Activated CD4-positive, alpha-beta T cell treated with anti-CD3 and anti-CD28 coated beads for 36 hours (primary cell): ENCODE data around the gene GPSM1. TPM values are rescaled to one million over a fixed set of nuclear protein-coding genes. Genes with fewer than 3 reads are reported as not detected.

Experiments
- ATAC-seq: fragments of 200-7000 bp; cut with Tn5 transposase; one replicate; pipeline ENCODE4 v1.10.0; 2021; ENCODE audit warnings: mild to moderate bottlenecking, moderate library complexity
- CTCF ChIA-PET: fragments of 350-600 bp; sonication (Branson Sonifier 250); formaldehyde crosslinking; loops from one replicate; lab custom pipeline; 2021; ENCODE audit warnings: antibody characterized with exemption; lab: Charles Lee
- POLR2A ChIA-PET: fragments of 350-600 bp; sonication (Branson Sonifier 250); formaldehyde crosslinking; loops from one replicate; lab custom pipeline; 2021; ENCODE audit warnings: antibody characterized with exemption, inconsistent platforms; lab: Charles Lee
- DNase-seq: peaks from one replicate; pipeline ENCODE4 v3.0.0-alpha.2; 2020
- H3K27ac Mint-ChIP-seq: one replicate; pipeline ENCODE4 v1.8.0; 2021; ENCODE audit warnings: mixed read lengths
- H3K27me3 Mint-ChIP-seq: one replicate; pipeline ENCODE4 v1.8.0; 2021; ENCODE audit warnings: mixed read lengths
- H3K36me3 Mint-ChIP-seq: one replicate; pipeline ENCODE4 v1.8.0; 2021; ENCODE audit warnings: low read depth, mixed read lengths
- H3K4me1 Mint-ChIP-seq: one replicate; pipeline ENCODE4 v1.8.0; 2021; ENCODE audit warnings: mixed read lengths
- H3K4me3 Mint-ChIP-seq: one replicate; pipeline ENCODE4 v1.8.0; 2021; ENCODE audit warnings: mild to moderate bottlenecking, moderate library complexity, mixed read lengths
- H3K9me3 Mint-ChIP-seq: one replicate; pipeline ENCODE4 v1.8.0; 2021; ENCODE audit warnings: low read depth, mixed read lengths
- intact Hi-C, 2 experiments: fragments of 100-400 bp; cut with DNase I in 1 of 2; cut with micrococcal nuclease in 1 of 2; formaldehyde crosslinking; loops; one replicate each; pipeline versions ENCODE4 v1.14.2 to v1.15.1; 2022 to 2024; cut with DNase I, micrococcal nuclease
- total RNA-seq, 2 experiments: library from RNA; stranded (reverse); gene quantifications; one replicate each; pipeline ENCODE4 v1.2.3, GENCODE V29; 2021

The GPSM1 gene
- total RNA-seq, 2 experiments from 2014 or later = 9.6 to 10.8 TPM

GRCh38 chr9:136391737-136392537 is 64.6 kb downstream of the GPSM1 start:
- Mint-ChIP-seq H3K4me1 (no peaks in the 10 kb centered on the region), H3K9me3 (no peaks in the 10 kb centered on the region), H3K27ac (no peak overlapping the region), H3K27me3 (no peaks in the 10 kb centered on the region), H3K4me3 (no peak overlapping the region), H3K36me3 (peaks cover 52% of the 10 kb centered on the region)
- DNase-seq (no peak), ATAC-seq (no peak)
- CTCF ChIA-PET = no interaction called here
- intact Hi-C loops = no loop called here
- POLR2A ChIA-PET = no interaction called here

DNA sequence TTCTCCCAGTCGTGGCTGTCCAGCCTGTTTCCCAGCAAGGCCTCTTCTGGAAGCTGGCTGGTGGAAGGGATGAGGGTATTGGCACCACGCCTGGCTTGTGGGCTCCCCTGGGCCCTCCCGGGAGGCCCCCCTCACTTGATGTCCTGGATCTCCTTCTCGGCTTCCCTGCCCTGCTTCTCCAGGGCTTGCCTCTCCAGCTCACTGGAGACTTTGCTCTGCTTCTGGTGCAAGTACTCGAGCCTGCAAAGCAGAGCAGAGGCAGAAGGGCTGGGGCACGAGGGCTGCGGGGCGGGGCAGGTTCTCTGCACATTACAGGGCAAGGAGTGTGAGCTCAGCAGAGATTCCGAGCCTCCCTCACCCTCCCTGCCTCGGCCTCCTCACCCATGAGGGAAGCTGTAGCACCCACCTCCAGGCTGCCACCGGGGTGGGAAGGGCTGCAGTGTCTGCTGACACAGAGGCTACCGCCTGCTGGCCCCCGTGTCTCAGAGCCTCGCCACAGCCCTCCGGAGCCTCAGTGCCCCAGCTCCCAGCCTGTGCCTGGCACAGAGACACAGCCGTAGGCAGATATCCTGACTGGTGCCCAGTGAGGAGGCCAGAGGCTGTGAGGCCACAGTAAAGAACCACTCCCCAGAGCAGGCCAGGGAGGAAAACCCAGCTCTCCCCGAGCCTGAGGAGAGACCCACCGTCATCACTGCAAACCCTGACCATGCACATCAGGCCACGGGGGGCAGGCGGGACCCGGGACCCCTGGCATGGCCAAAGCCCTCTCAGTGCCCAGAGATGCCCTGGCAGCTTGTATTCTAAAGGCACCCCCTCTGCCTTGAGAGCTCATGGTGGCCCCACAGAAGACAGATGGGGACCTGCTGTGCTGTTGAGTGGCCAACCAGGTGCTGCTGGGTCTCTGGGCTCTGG is 65.5 kb downstream of the GPSM1 start:
- Mint-ChIP-seq H3K27me3 (no peaks in the 10 kb centered on the region), H3K4me1 (no peaks in the 10 kb centered on the region), H3K4me3 (no peak overlapping the region), H3K27ac (no peak overlapping the region), H3K9me3 (no peaks in the 10 kb centered on the region), H3K36me3 (peaks cover 47% of the 10 kb centered on the region)
- DNase-seq = no peak
- CTCF ChIA-PET = no interaction called here
- ATAC-seq = no peak
- intact Hi-C loops = no loop called here
- POLR2A ChIA-PET = no interaction called here

- Mint-ChIP-seq H3K4me1 (peaks cover 6% of the 10 kb centered on the region), H3K27me3 (no peaks in the 10 kb centered on the region), H3K4me3 (no peak overlapping the region), H3K9me3 (no peaks in the 10 kb centered on the region), H3K36me3 (peaks cover 47% of the 10 kb centered on the region), H3K27ac (no peak overlapping the region)
- POLR2A ChIA-PET = no interaction called here
- no peak for DNase-seq
- ATAC-seq = no peak
- CTCF ChIA-PET = no interaction called here
- intact Hi-C loops = no loop called here
These were observed 66.2 kb downstream of the GPSM1 start for GRCh38 chr9:136393531-136393930.

DNA sequence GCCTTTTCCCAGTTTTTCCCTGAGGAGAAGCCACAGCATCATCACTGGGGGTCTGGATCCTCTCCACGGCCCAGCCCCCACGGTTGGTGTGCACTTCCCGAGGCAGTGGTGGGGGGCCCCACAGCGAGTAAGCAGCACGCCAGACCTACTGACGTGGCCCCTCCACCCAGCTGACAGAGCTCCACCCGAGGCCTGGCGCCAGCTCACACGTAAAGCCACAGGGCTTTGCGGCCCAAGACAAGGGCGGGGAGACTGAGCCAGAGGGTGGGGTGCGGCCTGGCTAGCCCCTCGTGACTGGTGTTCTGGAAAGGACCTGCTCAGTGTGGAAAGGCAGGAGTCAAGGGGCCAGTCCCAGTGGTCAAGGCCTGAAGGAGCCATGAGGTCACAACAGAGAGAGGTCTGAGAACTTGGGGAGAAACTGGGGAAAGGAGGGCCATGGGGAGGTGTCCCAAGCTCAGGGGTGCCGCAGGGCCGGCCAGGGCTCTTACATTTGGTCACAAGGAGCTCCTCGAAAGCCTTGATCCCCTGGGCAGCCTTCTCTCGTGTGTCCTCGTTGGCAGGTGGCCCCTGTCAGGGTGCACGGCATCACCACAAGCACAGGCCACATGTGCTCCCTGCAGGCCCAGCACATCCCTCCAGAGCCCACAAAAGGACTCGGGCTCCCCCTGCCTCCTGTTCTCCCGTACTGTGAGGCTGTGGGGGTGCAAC is 67.1 kb downstream of the GPSM1 start:
- H3K9me3 Mint-ChIP-seq = no peaks in the 10 kb centered on the region
- ChIA-PET POLR2A (no interaction called here), CTCF (no interaction called here)
- H3K27ac Mint-ChIP-seq = no peak overlapping the region
- peaks cover 15% of the 10 kb centered on the region for H3K4me1 Mint-ChIP-seq
- H3K36me3 Mint-ChIP-seq = peaks cover 46% of the 10 kb centered on the region
- DNase-seq = no peak
- H3K4me3 Mint-ChIP-seq = no peak overlapping the region
- intact Hi-C loops = no loop called here
- ATAC-seq = no peak
- no peaks in the 10 kb centered on the region for H3K27me3 Mint-ChIP-seq

- POLR2A ChIA-PET = no interaction called here
- DNase-seq (no peak), ATAC-seq (no peak)
- Mint-ChIP-seq H3K9me3 (no peaks in the 10 kb centered on the region), H3K27me3 (no peaks in the 10 kb centered on the region), H3K4me3 (no peak overlapping the region), H3K4me1 (peaks cover 15% of the 10 kb centered on the region), H3K27ac (no peak overlapping the region), H3K36me3 (peaks cover 42% of the 10 kb centered on the region)
- intact Hi-C loops = no loop called here
- CTCF ChIA-PET = no interaction called here
These were observed 67.6 kb downstream of the GPSM1 start for GRCh38 chr9:136395020-136395340.

DNA sequence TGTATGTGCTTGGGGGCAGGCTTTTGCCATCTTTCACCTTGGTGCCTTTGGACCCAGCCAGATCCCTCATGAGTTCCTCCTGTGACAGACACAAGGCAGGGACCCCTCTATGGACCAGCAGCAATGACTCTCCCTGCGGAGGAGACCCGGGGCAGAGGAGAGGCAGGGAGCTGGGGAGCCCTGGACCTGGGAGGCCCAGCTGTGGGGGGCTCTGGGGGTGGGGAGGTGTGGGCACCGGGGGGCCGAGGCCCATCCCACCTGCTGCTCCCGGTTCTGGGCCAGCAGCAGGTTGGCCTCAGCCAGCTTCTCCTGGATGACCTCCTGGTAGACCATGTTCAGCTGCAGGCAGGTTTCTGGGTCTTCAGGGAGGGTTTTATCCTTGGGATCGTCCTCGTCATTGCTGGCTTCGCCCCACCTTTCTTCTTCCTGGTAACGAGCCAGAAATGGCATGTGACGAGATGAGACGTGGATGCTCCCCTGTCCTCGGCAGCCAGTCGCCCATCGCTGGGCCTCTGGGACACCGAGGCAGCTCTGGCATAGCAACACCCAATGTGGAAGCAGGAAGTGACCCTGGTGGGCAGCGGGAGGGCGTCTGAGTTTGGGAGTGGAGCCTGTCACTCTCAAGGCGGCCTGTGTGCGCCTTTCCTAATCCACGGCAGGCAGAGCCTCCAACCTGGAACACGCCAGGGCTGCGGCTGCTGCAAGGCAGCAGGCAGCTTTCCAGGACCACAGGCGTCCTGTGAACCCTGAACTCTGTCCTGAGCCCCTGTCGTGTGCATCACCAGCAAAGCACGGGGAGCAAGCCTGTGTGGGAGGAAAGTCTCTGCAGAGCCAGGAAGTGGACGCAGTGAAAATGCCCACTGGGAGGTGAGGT is 68.2 kb downstream of the GPSM1 start:
- Mint-ChIP-seq H3K27ac (no peak overlapping the region), H3K4me3 (no peak overlapping the region), H3K9me3 (no peaks in the 10 kb centered on the region), H3K36me3 (peaks cover 41% of the 10 kb centered on the region), H3K27me3 (no peaks in the 10 kb centered on the region), H3K4me1 (peaks cover 16% of the 10 kb centered on the region)
- intact Hi-C loops = no loop called here
- DNase-seq (no peak), ATAC-seq (no peak)
- POLR2A ChIA-PET = no interaction called here
- CTCF ChIA-PET = interaction anchor here (0.6 kb wide), 1 partner anchor 34 kb away, joined by 3 read pairs; no protein-coding TSS in a partner anchor

DNA sequence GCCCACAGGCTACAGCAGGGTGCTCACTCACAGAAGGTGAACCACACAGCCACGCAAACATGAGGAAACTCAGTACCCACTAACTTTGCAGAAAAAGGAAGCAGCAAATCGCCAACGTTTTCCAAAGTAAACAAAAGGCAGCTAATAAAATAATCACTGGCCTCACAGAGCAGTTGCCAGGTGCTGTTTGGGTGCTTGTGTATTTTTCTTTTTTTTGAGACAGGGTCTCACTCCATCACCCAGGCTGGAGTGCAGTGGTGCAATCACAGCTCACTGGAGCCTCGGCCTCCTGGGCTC is 68.8 kb downstream of the GPSM1 start:
- ChIA-PET POLR2A (no interaction called here), CTCF (interaction anchor here (0.6 kb wide), 1 partner anchor 35 kb away, joined by 3 read pairs; no protein-coding TSS in a partner anchor)
- Mint-ChIP-seq H3K36me3 (peaks cover 41% of the 10 kb centered on the region), H3K27ac (no peak overlapping the region), H3K9me3 (no peaks in the 10 kb centered on the region), H3K4me3 (no peak overlapping the region), H3K4me1 (peaks cover 21% of the 10 kb centered on the region), H3K27me3 (no peaks in the 10 kb centered on the region)
- no peak for ATAC-seq
- DNase-seq = no peak
- intact Hi-C loops = no loop called here

GRCh38 chr9:136397643-136398042 is 70.3 kb downstream of the GPSM1 start:
- no peak for DNase-seq
- intact Hi-C loops = loop anchor here in 1 of 2 experiments (2.0 kb wide), 1 partner anchor 13 kb away; no protein-coding TSS in a partner anchor
- Mint-ChIP-seq H3K4me3 (no peak overlapping the region), H3K36me3 (peaks cover 45% of the 10 kb centered on the region), H3K27ac (no peak overlapping the region), H3K27me3 (no peaks in the 10 kb centered on the region), H3K9me3 (no peaks in the 10 kb centered on the region), H3K4me1 (peaks cover 28% of the 10 kb centered on the region)
- ATAC-seq = no peak
- POLR2A ChIA-PET = interaction anchor here (0.8 to 1.4 kb wide), 2 partner anchors 13 to 27 kb away, joined by 3 to 4 read pairs; partner anchors contain the start of genes ENTR1 and PMPCA
- CTCF ChIA-PET = interaction anchor here (0.6 to 0.8 kb wide), 2 partner anchors 10 to 25 kb away, joined by 3 read pairs; no protein-coding TSS in a partner anchor

- Mint-ChIP-seq H3K27me3 (no peaks in the 10 kb centered on the region), H3K27ac (no peak overlapping the region), H3K4me3 (peak overlapping the region; percentile 86), H3K4me1 (peaks cover 30% of the 10 kb centered on the region), H3K9me3 (no peaks in the 10 kb centered on the region), H3K36me3 (peaks cover 46% of the 10 kb centered on the region)
- ChIA-PET POLR2A (no interaction called here), CTCF (interaction anchor here (0.6 kb wide), 1 partner anchor 26 kb away, joined by 3 read pairs; no protein-coding TSS in a partner anchor)
- intact Hi-C loops = loop anchor here in 1 of 2 experiments (2.0 kb wide), 1 partner anchor 13 kb away; no protein-coding TSS in a partner anchor
- ATAC-seq (no peak), DNase-seq (no peak)
These were observed 70.9 kb downstream of the GPSM1 start for GRCh38 chr9:136398286-136398685.

- POLR2A ChIA-PET = no interaction called here
- Mint-ChIP-seq H3K4me1 (peaks cover 42% of the 10 kb centered on the region), H3K36me3 (peaks cover 47% of the 10 kb centered on the region), H3K4me3 (peak overlapping the region; percentile 86), H3K27me3 (no peaks in the 10 kb centered on the region), H3K27ac (peak overlapping the region; percentile 75), H3K9me3 (no peaks in the 10 kb centered on the region)
- intact Hi-C loops = loop anchor here (1.0 to 5.0 kb wide), 16 partner anchors 11 to 492 kb away; partner anchors contain the start of genes ENTR1 (in 2 of the 2), INPP5E (in 2 of the 2), PMPCA (in 2 of the 2) and CAMSAP1 (in 1 of the 2)
- CTCF ChIA-PET = interaction anchor here (0.6 to 0.7 kb wide), 2 partner anchors 144 to 158 kb away, joined by 3 read pairs; no protein-coding TSS in a partner anchor
- DNase-seq = peak; percentile 61
- ATAC-seq = peak; percentile 5
These were observed 72.1 kb downstream of the GPSM1 start for GRCh38 chr9:136399176-136400037.
